Measurements from ENCODE around the gene SORBS1.

DNA sequence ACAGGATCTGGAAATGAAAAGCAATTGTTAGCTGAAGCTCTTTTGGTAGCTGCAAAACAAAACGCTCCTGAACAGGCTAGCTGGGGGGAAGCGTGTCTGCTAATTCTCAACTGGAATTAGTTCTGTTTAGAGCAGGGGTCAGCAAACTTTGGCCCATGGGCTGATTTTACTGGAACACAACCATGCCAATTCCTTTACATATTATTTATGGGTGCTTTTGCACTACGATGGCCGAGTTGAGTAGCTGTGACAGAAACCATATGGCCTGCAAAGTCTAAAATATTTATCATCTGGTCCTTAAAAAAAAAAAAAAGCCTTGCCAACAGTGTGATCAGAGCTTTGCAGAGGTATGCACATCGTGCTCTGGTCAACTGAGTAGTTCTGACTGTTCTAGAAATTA, 162.0 kb downstream of the SORBS1 start:
- TF ChIP-seq EZH2 (IDR thresholded peaks at IDR 0.05; ENCODE audit: low read length, unreplicated experiment): no peak
- TF ChIP-seq, protein P1, sequence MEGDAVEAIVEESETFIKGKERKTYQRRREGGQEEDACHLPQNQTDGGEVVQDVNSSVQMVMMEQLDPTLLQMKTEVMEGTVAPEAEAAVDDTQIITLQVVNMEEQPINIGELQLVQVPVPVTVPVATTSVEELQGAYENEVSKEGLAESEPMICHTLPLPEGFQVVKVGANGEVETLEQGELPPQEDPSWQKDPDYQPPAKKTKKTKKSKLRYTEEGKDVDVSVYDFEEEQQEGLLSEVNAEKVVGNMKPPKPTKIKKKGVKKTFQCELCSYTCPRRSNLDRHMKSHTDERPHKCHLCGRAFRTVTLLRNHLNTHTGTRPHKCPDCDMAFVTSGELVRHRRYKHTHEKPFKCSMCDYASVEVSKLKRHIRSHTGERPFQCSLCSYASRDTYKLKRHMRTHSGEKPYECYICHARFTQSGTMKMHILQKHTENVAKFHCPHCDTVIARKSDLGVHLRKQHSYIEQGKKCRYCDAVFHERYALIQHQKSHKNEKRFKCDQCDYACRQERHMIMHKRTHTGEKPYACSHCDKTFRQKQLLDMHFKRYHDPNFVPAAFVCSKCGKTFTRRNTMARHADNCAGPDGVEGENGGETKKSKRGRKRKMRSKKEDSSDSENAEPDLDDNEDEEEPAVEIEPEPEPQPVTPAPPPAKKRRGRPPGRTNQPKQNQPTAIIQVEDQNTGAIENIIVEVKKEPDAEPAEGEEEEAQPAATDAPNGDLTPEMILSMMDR (conservative IDR thresholded peaks at IDR 0.05; ENCODE audit: low read depth, low read length): no peak
